HEK293T (cell line): ENCODE results near the gene FAM3C.

Source experiments
- ARNT ChIP-seq: fragments of 450-650 bp; IDR thresholded peaks from 2 replicates; pipeline ENCODE4 v1.6.1; 2017; ENCODE audit warnings: mild to moderate bottlenecking
- BHLHE40 ChIP-seq: fragments of 450-650 bp; IDR thresholded peaks from 2 replicates; pipeline ENCODE4 v1.6.1; 2016; ENCODE audit warnings: mild to moderate bottlenecking, moderate library complexity, borderline replicate concordance
- ELF4 ChIP-seq: fragments of 450-650 bp; IDR thresholded peaks from 2 replicates; pipeline ENCODE4 v1.6.1; 2017; ENCODE audit warnings: antibody characterized with exemption
- FOXA1 ChIP-seq: fragments of 450-650 bp; IDR thresholded peaks from 2 replicates; pipeline ENCODE4 v1.6.1; 2016; ENCODE audit warnings: mild to moderate bottlenecking
- FOXK2 ChIP-seq: fragments of 450-650 bp; IDR thresholded peaks from 2 replicates; pipeline ENCODE4 v1.6.1; 2016; ENCODE audit warnings: mild to moderate bottlenecking
- HDGF ChIP-seq: fragments of 450-650 bp; IDR thresholded peaks from 2 replicates; pipeline ENCODE4 v1.6.1; 2017; ENCODE audit warnings: antibody characterized with exemption, borderline replicate concordance
- L3MBTL2 ChIP-seq: fragments of 450-650 bp; conservative IDR thresholded peaks from 2 replicates; pipeline ENCODE4 v1.6.1; 2016; ENCODE audit warnings: mild to moderate bottlenecking
- LEF1 ChIP-seq: fragments of 450-650 bp; IDR thresholded peaks from 2 replicates; pipeline ENCODE4 v1.6.1; 2017; ENCODE audit warnings: mild to moderate bottlenecking, borderline replicate concordance
- NFRKB ChIP-seq: fragments of 450-650 bp; IDR thresholded peaks from 2 replicates; pipeline ENCODE4 v1.6.1; 2016; ENCODE audit warnings: mild to moderate bottlenecking, moderate library complexity
- SP1 ChIP-seq: fragments of 450-650 bp; IDR thresholded peaks from 2 replicates; pipeline ENCODE4 v1.6.1; 2017
- SUZ12 ChIP-seq: fragments of 450-650 bp; IDR thresholded peaks from 2 replicates; pipeline ENCODE4 v1.6.1; 2016; ENCODE audit warnings: mild to moderate bottlenecking
- TARDBP ChIP-seq: fragments of 450-650 bp; IDR thresholded peaks from 2 replicates; pipeline ENCODE4 v1.6.1; 2016
- ZNF384 ChIP-seq: fragments of 450-650 bp; IDR thresholded peaks from 2 replicates; pipeline ENCODE4 v1.6.1; 2016
- TF ChIP-seq, protein P1 (sequence below): fragments of 450-650 bp; IDR thresholded peaks from 2 replicates; pipeline ENCODE4 v1.6.1; 2016

DNA sequence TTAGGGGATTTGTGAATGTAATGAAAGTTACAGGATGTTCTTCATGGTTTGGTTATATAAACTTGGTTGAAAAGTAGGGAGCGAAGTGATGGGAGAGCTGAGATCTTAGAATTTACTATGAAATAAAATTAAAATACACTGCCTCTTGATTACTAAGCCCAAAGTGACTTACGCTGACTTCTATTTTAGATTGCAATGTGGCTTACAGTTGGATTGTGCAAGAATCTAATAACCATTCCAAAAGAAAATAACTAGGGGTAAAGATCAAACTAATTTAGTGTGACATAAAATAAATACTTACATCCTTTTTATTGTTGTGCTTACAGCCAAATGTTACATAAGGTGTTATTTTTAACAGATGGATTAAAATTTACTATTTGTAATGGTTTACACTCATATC is 52.0 kb downstream of the FAM3C start:
- TF ChIP-seq HDGF (no peak), SP1 (no peak), LEF1 (no peak), ARNT (no peak), SUZ12 (no peak), L3MBTL2 (no peak), BHLHE40 (no peak), FOXK2 (no peak), ELF4 (no peak), ZNF384 (no peak), TARDBP (no peak), FOXA1 (no peak), NFRKB (no peak)
- TF ChIP-seq, protein P1, sequence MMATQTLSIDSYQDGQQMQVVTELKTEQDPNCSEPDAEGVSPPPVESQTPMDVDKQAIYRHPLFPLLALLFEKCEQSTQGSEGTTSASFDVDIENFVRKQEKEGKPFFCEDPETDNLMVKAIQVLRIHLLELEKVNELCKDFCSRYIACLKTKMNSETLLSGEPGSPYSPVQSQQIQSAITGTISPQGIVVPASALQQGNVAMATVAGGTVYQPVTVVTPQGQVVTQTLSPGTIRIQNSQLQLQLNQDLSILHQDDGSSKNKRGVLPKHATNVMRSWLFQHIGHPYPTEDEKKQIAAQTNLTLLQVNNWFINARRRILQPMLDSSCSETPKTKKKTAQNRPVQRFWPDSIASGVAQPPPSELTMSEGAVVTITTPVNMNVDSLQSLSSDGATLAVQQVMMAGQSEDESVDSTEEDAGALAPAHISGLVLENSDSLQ = no peak
